ENCODE results near the gene TTC13. TPM values are rescaled to one million over a fixed set of nuclear protein-coding genes. Genes with fewer than 3 reads are reported as not detected.

Gene TTC13
- total and polyA plus RNA-seq, 2 experiments from 2014 or later, result 13.0 to 14.9 TPM

DNA sequence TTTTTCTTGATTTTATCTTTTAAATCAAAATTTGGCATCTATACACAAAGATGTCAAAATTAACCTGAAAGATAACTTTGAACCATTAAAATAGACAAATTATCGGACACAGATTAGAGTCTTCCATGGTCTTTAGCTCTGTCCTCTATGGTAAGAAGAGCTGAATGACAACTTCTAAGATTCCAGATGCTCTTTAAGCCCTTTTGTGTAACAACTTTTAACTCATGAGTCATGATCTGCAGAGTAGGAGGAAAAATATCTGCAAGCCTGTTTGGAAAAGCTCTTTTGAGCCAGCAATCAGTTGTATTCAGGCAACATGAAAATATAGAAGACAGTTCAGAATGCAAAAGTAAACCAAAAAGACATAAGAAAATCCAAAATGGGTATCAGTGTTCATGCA, 37.8 kb downstream of the TTC13 start:
- Histone ChIP-seq H3K4me1 (ENCODE audit: insufficient read depth) (peaks cover 12% of the 10 kb centered on the region), H3K36me3 (replicated peaks; ENCODE audit: insufficient read depth, low read depth) (no peaks in the 10 kb centered on the region), H3K4me3 (no peak overlapping the region), H3K27me3 (no peaks in the 10 kb centered on the region), H3K27ac (no peak overlapping the region), H3K9me2 (replicated peaks; ENCODE audit: insufficient read depth) (no peaks in the 10 kb centered on the region), H3K9me3 (ENCODE audit: low read depth) (no peaks in the 10 kb centered on the region), H3K79me2 (no peaks in the 10 kb centered on the region), H2AFZ (no peak overlapping the region), H4K20me1 (ENCODE audit: insufficient read depth, poor library complexity, severe bottlenecking) (no peaks in the 10 kb centered on the region), H3K4me2 (no peak overlapping the region)
- TF ChIP-seq, protein P1, sequence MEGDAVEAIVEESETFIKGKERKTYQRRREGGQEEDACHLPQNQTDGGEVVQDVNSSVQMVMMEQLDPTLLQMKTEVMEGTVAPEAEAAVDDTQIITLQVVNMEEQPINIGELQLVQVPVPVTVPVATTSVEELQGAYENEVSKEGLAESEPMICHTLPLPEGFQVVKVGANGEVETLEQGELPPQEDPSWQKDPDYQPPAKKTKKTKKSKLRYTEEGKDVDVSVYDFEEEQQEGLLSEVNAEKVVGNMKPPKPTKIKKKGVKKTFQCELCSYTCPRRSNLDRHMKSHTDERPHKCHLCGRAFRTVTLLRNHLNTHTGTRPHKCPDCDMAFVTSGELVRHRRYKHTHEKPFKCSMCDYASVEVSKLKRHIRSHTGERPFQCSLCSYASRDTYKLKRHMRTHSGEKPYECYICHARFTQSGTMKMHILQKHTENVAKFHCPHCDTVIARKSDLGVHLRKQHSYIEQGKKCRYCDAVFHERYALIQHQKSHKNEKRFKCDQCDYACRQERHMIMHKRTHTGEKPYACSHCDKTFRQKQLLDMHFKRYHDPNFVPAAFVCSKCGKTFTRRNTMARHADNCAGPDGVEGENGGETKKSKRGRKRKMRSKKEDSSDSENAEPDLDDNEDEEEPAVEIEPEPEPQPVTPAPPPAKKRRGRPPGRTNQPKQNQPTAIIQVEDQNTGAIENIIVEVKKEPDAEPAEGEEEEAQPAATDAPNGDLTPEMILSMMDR (IDR thresholded peaks at IDR 0.05; ENCODE audit: poor library complexity), result no peak
- TF ChIP-seq EZH2phosphoT487 (IDR thresholded peaks at IDR 0.05; ENCODE audit: low read depth, severe bottlenecking, unreplicated experiment), result no peak
- no peak for TF ChIP-seq EZH2 (IDR thresholded peaks at IDR 0.05; ENCODE audit: borderline replicate concordance)
- 97% methylated on average over 1 of the region's 1 CpG for whole genome bisulfite sequencing (ENCODE audit: low lambda C conversion rate, missing lambda C conversion rate)
- DNase-seq (ENCODE audit: low spot score), result no peak

DNA sequence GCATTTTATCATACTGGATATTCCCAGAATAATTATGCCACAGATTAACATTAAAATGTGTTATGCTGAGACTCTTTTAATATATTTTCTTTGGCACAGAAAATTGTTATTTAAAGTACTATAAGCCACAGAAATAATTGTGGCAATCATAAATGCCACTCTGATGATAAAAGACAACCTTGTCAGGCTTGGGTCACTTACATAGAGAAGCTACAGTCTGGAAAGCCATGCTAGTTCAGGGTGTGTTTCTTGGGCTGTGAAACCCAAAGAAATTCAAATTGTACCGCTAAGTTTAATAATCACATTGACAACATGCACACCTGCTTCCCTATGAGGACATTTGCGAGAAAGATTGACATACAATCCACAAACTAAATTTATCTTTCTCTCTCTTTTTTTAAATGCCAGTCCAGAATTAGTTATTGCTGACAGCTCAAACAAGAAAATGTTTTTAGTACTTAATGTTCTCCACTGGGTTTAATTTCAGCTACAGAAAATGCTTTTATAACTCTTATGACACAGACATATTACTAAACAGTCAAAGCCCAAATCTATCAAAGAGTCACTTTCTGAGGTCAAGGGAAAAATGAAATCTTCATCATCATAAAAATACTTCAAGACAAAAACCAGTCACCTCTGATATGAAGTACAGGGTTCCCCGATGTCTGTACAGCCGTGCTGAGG, 38.7 kb downstream of the TTC13 start:
- H3K27me3 ChIP-seq, result no peaks in the 10 kb centered on the region
- no peak overlapping the region for H3K27ac ChIP-seq
- no peaks in the 10 kb centered on the region for H3K36me3 ChIP-seq (replicated peaks; ENCODE audit: insufficient read depth, low read depth)
- H4K20me1 ChIP-seq (ENCODE audit: insufficient read depth, poor library complexity, severe bottlenecking), result no peaks in the 10 kb centered on the region
- no peaks in the 10 kb centered on the region for H3K9me2 ChIP-seq (replicated peaks; ENCODE audit: insufficient read depth)
- 92% methylated on average over 4 of the region's 4 CpGs for WGBS (ENCODE audit: low lambda C conversion rate, missing lambda C conversion rate)
- H3K4me2 ChIP-seq, result no peak overlapping the region
- DNase-seq (ENCODE audit: low spot score), result no peak
- TF ChIP-seq EZH2 (IDR thresholded peaks at IDR 0.05; ENCODE audit: borderline replicate concordance), result no peak
- TF ChIP-seq, protein P1 (IDR thresholded peaks at IDR 0.05; ENCODE audit: poor library complexity), result no peak
- no peak for TF ChIP-seq EZH2phosphoT487 (IDR thresholded peaks at IDR 0.05; ENCODE audit: low read depth, severe bottlenecking, unreplicated experiment)
- peaks cover 12% of the 10 kb centered on the region for H3K4me1 ChIP-seq (ENCODE audit: insufficient read depth)
- H2AFZ ChIP-seq, result no peak overlapping the region
- no peak overlapping the region for H3K4me3 ChIP-seq
- H3K79me2 ChIP-seq, result no peaks in the 10 kb centered on the region
- H3K9me3 ChIP-seq (ENCODE audit: low read depth), result no peaks in the 10 kb centered on the region

- H3K36me3 ChIP-seq (replicated peaks; ENCODE audit: insufficient read depth, low read depth), result no peaks in the 10 kb centered on the region
- H3K9me2 ChIP-seq (replicated peaks; ENCODE audit: insufficient read depth), result no peaks in the 10 kb centered on the region
- no peak overlapping the region for H2AFZ ChIP-seq
- H3K9me3 ChIP-seq (ENCODE audit: low read depth), result no peaks in the 10 kb centered on the region
- no peak overlapping the region for H3K4me2 ChIP-seq
- 26% methylated on average over 2 of the region's 2 CpGs for WGBS (ENCODE audit: low lambda C conversion rate, missing lambda C conversion rate)
- H3K79me2 ChIP-seq, result no peaks in the 10 kb centered on the region
- DNase-seq (ENCODE audit: low spot score), result peak; percentile 42
- no peaks in the 10 kb centered on the region for H3K27me3 ChIP-seq
- no peak overlapping the region for H3K27ac ChIP-seq
- H3K4me1 ChIP-seq (ENCODE audit: insufficient read depth), result peaks cover 12% of the 10 kb centered on the region
- H3K4me3 ChIP-seq, result no peak overlapping the region
- no peaks in the 10 kb centered on the region for H4K20me1 ChIP-seq (ENCODE audit: insufficient read depth, poor library complexity, severe bottlenecking)
- TF ChIP-seq EZH2phosphoT487 (IDR thresholded peaks at IDR 0.05; ENCODE audit: low read depth, severe bottlenecking, unreplicated experiment) (peak; percentile 80), EZH2 (IDR thresholded peaks at IDR 0.05; ENCODE audit: borderline replicate concordance) (no peak)
- TF ChIP-seq, protein P1 (IDR thresholded peaks at IDR 0.05; ENCODE audit: poor library complexity), result no peak
Measured at GRCh38 chr1:230938924-230939368, 39.7 kb downstream of the TTC13 start.
